Lung (tissue), 12 donors: ENCODE results near the gene INHBE. TPM values are rescaled to one million over a fixed set of nuclear protein-coding genes. Genes with fewer than 3 reads are reported as not detected.

Experiments
- ATAC-seq: fragments of 200-7000 bp; cut with Tn5 transposase; one replicate; pipeline ENCODE4 v1.9.1; 2020; ENCODE audit warnings: moderate number of reproducible peaks; ENCODE audit not compliant: insufficient read depth, low FRiP score
- DNase-seq, 3 donors: peaks; one replicate each; pipeline ENCODE4 v3.0.0-alpha.2; 2013 to 2017
- H3K27ac ChIP-seq, 2 donors: one replicate each; pipeline ENCODE4 v1.5.1; 2013; ENCODE audit warnings: mild to moderate bottlenecking in 2 of 2, moderate library complexity in 2 of 2, control low read depth in 1 of 2, inconsistent platforms in 1 of 2, low read depth in 1 of 2, low read length in 1 of 2
- H3K27me3 ChIP-seq, 3 donors: one replicate each; pipeline ENCODE4 v1.5.1; 2013; ENCODE audit warnings: low read length in 2 of 3; ENCODE audit not compliant: control insufficient read depth in 3 of 3, insufficient read depth in 3 of 3
- H3K36me3 ChIP-seq, 4 donors: one replicate each; pipeline ENCODE4 v1.5.1; 2013; ENCODE audit warnings: low read length in 4 of 4, mild to moderate bottlenecking in 1 of 4, moderate library complexity in 1 of 4; ENCODE audit not compliant: control insufficient read depth in 4 of 4, insufficient read depth in 4 of 4
- H3K4me1 ChIP-seq, 5 donors: one replicate each; pipeline ENCODE4 v1.5.1; 2013; ENCODE audit warnings: low read length in 5 of 5, mild to moderate bottlenecking in 2 of 5, moderate library complexity in 1 of 5; ENCODE audit not compliant: control insufficient read depth in 5 of 5, insufficient read depth in 5 of 5
- H3K4me3 ChIP-seq: one replicate; pipeline ENCODE4 v1.5.1; 2013; ENCODE audit warnings: mild to moderate bottlenecking, control low read depth, moderate library complexity
- H3K9ac ChIP-seq, 2 donors: one replicate each; pipeline ENCODE4 v1.5.1; 2013; ENCODE audit warnings: low read length in 2 of 2, control low read depth in 1 of 2; ENCODE audit not compliant: insufficient read depth in 1 of 2
- H3K9me3 ChIP-seq, 4 donors: one replicate each; pipeline ENCODE4 v1.5.1; 2013; ENCODE audit warnings: low read length in 3 of 4, mild to moderate bottlenecking in 1 of 4, moderate library complexity in 1 of 4; ENCODE audit not compliant: control insufficient read depth in 4 of 4, insufficient read depth in 3 of 4
- WGBS, 2 donors: extraction: QIAGEN DNeasy Blood & Tissue Kit; methylation state at CpG; one replicate each; pipeline ENCODE4 v1.1.7; 2013; 5-methylcytosine and 5-hydroxymethylcytosine counted together
- polyA plus RNA-seq, 2 donors: library from polyadenylated mRNA; stranded (reverse); fragments of 200-250 nt; gene quantifications; one replicate each; pipeline ENCODE4 v1.2.1, GENCODE V29; 2013
- total RNA-seq, 2 donors: library from RNA; depleted of rRNA in 1 of 2; stranded (reverse); fragments of >200 nt in 1 of 2; gene quantifications; one replicate each; pipeline ENCODE4 v1.2.1, GENCODE V29; 2014 to 2021
- TF ChIP-seq, protein P1 (sequence below): IDR thresholded peaks from 2 replicates; pipeline ENCODE4 v1.5.1; 2012; ENCODE audit warnings: mild to moderate bottlenecking; ENCODE audit errors: control extremely low read depth, extremely low read depth
- donor health status: control.
- donor health status: control.
- donor health status: Bipolar disorder and iron deficiency.
- donor health status: healthy.
- donor health status: DM: yes; HTN: yes; CAD: no.

The INHBE gene
- total and polyA plus RNA-seq, 4 donors = 0.12 TPM; not detected in 3

DNA sequence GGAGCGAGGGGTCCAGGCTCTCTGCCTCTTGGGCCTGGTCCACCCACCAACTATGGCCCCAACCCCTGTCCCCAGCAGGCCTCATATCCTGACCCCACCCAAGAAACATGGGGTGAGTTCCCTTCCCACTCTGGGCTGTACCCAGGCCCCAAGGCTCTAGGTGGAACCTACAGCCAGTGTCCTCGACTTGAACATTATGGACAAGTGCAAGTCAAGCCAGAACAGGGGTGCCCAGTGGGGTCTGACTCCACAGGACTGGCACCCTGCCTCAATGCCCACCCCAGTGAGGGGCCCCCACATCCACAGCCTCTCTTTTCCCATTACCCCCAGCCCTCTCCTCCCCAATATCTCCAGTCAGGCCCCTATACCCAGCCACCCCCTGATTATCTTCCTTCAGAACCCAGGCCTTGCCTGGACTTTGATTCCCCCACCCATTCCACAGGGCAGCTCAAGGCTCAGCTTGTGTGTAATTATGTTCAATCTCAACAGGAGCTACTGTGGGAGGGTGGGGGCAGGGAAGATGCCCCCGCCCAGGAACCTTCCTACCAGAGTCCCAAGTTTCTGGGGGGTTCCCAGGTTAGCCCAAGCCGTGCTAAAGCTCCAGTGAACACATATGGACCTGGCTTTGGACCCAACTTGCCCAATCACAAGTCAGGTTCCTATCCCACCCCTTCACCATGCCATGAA, 16.0 kb downstream of the INHBE start:
- H3K4me3 ChIP-seq = no peak overlapping the region
- peaks cover 0 to 24% (median 22%) of the 10 kb centered on the region in 3 donors for H3K27me3 ChIP-seq
- TF ChIP-seq, protein P1, sequence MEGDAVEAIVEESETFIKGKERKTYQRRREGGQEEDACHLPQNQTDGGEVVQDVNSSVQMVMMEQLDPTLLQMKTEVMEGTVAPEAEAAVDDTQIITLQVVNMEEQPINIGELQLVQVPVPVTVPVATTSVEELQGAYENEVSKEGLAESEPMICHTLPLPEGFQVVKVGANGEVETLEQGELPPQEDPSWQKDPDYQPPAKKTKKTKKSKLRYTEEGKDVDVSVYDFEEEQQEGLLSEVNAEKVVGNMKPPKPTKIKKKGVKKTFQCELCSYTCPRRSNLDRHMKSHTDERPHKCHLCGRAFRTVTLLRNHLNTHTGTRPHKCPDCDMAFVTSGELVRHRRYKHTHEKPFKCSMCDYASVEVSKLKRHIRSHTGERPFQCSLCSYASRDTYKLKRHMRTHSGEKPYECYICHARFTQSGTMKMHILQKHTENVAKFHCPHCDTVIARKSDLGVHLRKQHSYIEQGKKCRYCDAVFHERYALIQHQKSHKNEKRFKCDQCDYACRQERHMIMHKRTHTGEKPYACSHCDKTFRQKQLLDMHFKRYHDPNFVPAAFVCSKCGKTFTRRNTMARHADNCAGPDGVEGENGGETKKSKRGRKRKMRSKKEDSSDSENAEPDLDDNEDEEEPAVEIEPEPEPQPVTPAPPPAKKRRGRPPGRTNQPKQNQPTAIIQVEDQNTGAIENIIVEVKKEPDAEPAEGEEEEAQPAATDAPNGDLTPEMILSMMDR = no peak
- ATAC-seq (no peak), DNase-seq (no peak)
- 86 to 90% methylated on average over 4 of the region's 4 CpGs for WGBS, 2 donors
- H3K9me3 ChIP-seq = no peaks in the 10 kb centered on the region
- H3K27ac ChIP-seq = no peak overlapping the region
- peaks cover 0 to 29% (median 6%) of the 10 kb centered on the region in 4 donors for H3K36me3 ChIP-seq
- peaks cover 0 to 13% (median 0%) of the 10 kb centered on the region in 5 donors for H3K4me1 ChIP-seq
- no peak overlapping the region for H3K9ac ChIP-seq

DNA sequence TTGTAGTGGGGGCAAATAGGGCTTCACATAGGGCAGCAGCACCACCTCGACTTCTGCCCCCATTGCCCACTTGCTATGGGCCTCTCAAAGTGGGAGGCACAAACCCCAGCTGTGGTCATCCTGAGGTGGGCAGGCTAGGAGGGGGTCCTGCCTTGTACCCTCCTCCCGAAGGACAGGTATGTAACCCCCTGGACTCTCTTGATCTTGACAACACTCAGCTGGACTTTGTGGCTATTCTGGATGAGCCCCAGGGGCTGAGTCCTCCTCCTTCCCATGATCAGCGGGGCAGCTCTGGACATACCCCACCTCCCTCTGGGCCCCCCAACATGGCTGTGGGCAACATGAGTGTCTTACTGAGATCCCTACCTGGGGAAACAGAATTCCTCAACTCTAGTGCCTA, 16.6 kb downstream of the INHBE start:
- 90 to 94% methylated on average over 3 of the region's 3 CpGs for WGBS, 2 donors
- H3K27ac ChIP-seq = no peak overlapping the region
- peaks cover 0 to 29% (median 28%) of the 10 kb centered on the region in 3 donors for H3K27me3 ChIP-seq
- H3K36me3 ChIP-seq = peaks cover 0 to 25% (median 6%) of the 10 kb centered on the region in 4 donors
- H3K4me3 ChIP-seq = no peak overlapping the region
- H3K9me3 ChIP-seq = no peaks in the 10 kb centered on the region
- peaks cover 0 to 17% (median 0%) of the 10 kb centered on the region in 5 donors for H3K4me1 ChIP-seq
- ATAC-seq (no peak), DNase-seq (no peak)
- H3K9ac ChIP-seq = no peak overlapping the region
- TF ChIP-seq, protein P1 = no peak

DNA sequence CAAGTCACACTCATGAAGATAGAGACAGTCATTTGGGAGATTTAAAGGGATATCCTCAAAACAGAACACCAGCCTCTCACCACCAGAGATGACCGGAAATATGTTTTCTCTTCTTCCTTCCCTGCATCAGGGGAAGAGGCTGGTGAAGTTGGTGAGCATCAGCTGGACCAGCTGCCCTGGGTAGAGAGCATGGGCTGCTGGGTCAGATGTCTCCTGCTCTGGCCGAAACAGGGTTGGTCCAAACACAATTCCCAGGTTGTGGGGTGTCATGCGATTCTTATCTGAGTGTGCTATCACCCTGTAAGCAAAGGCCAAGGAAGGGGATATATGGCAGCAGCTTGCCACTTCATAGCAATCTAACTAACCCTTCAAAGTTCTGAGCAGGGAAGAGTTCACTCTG, 17.3 kb downstream of the INHBE start:
- TF ChIP-seq, protein P1 = no peak
- Histone ChIP-seq H3K27me3 (peaks cover 0 to 36% (median 34%) of the 10 kb centered on the region in 3 donors), H3K9me3 (no peaks in the 10 kb centered on the region), H3K4me3 (no peak overlapping the region), H3K36me3 (peaks cover 0 to 19% (median 6%) of the 10 kb centered on the region in 4 donors), H3K27ac (no peak overlapping the region), H3K4me1 (peaks cover 0 to 17% (median 0%) of the 10 kb centered on the region in 5 donors), H3K9ac (no peak overlapping the region)
- ATAC-seq = no peak
- WGBS, 2 donors = 84 to 97% methylated on average over 3 of the region's 3 CpGs
- no peak for DNase-seq
